ENCODE results near the gene SHISA5.

DNA sequence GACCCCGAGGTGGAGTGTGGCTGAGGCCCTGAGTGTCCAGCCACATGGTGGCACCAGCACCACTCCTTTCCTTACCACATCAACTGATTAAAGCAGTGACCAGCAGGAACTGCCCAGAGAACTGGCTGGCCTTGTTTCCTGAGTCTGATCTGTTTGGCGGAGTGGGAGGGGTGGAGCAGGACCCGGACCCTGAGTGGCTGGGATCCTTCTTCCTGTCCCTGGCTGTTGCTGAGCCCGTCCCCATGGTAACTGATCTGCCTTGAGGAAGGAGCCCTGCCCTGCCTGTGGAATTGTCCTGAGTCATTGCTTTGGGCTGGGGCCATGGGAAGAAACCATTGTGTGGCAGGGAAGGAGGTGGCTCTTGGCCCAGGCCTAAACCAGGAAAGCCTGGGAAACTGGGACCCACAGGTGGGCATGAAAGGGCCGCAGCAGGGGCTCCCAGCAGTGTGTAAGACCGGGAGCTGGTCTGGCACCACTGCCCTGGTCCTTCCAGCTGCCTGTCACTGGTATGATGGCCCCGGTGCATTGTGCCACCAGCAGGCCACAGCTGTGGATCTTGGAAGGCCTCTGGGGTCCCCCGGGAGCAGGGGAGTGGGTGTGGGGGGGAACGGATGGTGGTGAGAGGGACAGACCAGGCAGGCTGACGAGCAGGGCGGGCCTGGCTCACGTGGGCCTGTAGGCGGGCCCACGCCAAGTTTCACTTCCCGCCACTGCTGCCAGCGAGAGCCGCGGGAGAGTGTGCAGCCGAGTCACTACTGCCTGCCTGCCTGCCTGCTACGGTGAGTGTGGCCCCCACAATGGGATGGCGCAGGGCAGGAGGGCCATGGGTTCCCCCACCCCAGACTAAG is 38.2 kb downstream of the SHISA5 start:
- peak; percentile 88 for TF ChIP-seq POLR2A (IDR thresholded peaks at IDR 0.05)
- TF ChIP-seq, protein P1, sequence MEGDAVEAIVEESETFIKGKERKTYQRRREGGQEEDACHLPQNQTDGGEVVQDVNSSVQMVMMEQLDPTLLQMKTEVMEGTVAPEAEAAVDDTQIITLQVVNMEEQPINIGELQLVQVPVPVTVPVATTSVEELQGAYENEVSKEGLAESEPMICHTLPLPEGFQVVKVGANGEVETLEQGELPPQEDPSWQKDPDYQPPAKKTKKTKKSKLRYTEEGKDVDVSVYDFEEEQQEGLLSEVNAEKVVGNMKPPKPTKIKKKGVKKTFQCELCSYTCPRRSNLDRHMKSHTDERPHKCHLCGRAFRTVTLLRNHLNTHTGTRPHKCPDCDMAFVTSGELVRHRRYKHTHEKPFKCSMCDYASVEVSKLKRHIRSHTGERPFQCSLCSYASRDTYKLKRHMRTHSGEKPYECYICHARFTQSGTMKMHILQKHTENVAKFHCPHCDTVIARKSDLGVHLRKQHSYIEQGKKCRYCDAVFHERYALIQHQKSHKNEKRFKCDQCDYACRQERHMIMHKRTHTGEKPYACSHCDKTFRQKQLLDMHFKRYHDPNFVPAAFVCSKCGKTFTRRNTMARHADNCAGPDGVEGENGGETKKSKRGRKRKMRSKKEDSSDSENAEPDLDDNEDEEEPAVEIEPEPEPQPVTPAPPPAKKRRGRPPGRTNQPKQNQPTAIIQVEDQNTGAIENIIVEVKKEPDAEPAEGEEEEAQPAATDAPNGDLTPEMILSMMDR (IDR thresholded peaks at IDR 0.05) = peak; percentile 79 to 90 (median 82)

Data from right lobe of liver (tissue), 4 donors.